ENCODE results near the gene MYOD1. TPM values are rescaled to one million over a fixed set of nuclear protein-coding genes. Genes with fewer than 3 reads are reported as not detected.

The MYOD1 gene
- total and polyA plus RNA-seq, 9 of the 15 experiments (the other 6 are each of a cell fraction or from before 2014, with no cell fraction given): not detected

GRCh38 chr11:17711836-17712235 lies 7.5 kb upstream of the MYOD1 start:
- no peaks in the 10 kb centered on the region for H3K9me1 ChIP-seq (ENCODE audit: control insufficient read depth, insufficient read depth, low read length)
- H3K9ac ChIP-seq (ENCODE audit: insufficient read depth in 1 of 2, low read depth in 2 of 2, low read length in 2 of 2): no peak overlapping the region
- H2AFZ ChIP-seq (ENCODE audit: low read depth, low read length): no peak overlapping the region
- no peaks in the 10 kb centered on the region for H3K4me1 ChIP-seq (replicated peaks in 1 of 2; ENCODE audit: control insufficient read depth in 2 of 2, insufficient read depth in 2 of 2, low read length in 2 of 2)
- H4K20me1 ChIP-seq (replicated peaks; ENCODE audit: control insufficient read depth, insufficient read depth, low read length): peaks cover 13% of the 10 kb centered on the region; the same call in 1 of the 2 replicates
- no peaks in the 10 kb centered on the region for H3K9me3 ChIP-seq (replicated peaks; ENCODE audit: control insufficient read depth, insufficient read depth, low read depth, low read length)
- no peaks in the 10 kb centered on the region for H3K79me2 ChIP-seq (ENCODE audit: control insufficient read depth, insufficient read depth, low read length)
- intact Hi-C loops (cut with micrococcal nuclease): no loop called here
- DNase-seq (ENCODE audit: extremely low read depth in 1 of 4, low spot score in 3 of 4) (no peak), ATAC-seq (no peak), FAIRE-seq (no peak)
- in situ Hi-C loops (cut with MboI): no loop called here
- H3K4me2 ChIP-seq (ENCODE audit: insufficient read depth, low read length): no peak overlapping the region
- ChIA-PET CTCF (ENCODE audit: low intra/inter-chr PET ratio) (no interaction called here), POLR2A (interaction anchor here (0.9 kb wide), 1 partner anchor 19 kb away, joined by 3 read pairs; no protein-coding TSS in a partner anchor)
- TF ChIP-seq TFAP4 (CRISPR knock-in tag; IDR thresholded peaks at IDR 0.05; ENCODE audit: borderline replicate concordance) (no peak), MAFG (tag; conservative IDR thresholded peaks at IDR 0.05) (no peak), YBX1 (IDR thresholded peaks at IDR 0.05) (no peak), KAT2B (IDR thresholded peaks at IDR 0.05; ENCODE audit: low read depth, low read length) (no peak), MAZ (CRISPR knock-in tag; conservative IDR thresholded peaks at IDR 0.05 in 1 of 2, IDR thresholded peaks at IDR 0.05 in 1 of 2) (no peak), ZBTB33 (CRISPR knock-in tag; IDR thresholded peaks at IDR 0.05) (no peak), RBBP5 (IDR thresholded peaks at IDR 0.05; ENCODE audit: borderline replicate concordance, insufficient read depth, low read length, poor library complexity, severe bottlenecking) (no peak)
- TF ChIP-seq, protein P1, sequence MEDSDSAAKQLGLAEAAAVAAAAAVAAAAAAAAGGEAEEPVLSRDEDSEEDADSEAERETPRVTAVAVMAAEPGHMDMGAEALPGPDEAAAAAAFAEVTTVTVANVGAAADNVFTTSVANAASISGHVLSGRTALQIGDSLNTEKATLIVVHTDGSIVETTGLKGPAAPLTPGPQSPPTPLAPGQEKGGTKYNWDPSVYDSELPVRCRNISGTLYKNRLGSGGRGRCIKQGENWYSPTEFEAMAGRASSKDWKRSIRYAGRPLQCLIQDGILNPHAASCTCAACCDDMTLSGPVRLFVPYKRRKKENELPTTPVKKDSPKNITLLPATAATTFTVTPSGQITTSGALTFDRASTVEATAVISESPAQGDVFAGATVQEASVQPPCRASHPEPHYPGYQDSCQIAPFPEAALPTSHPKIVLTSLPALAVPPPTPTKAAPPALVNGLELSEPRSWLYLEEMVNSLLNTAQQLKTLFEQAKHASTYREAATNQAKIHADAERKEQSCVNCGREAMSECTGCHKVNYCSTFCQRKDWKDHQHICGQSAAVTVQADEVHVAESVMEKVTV (CRISPR knock-in tag; IDR thresholded peaks at IDR 0.05): no peak
- H3K27ac ChIP-seq (ENCODE audit: extremely low read depth, low read depth, low read length): no peak overlapping the region
- WGBS (ENCODE audit: insufficient coverage, low coverage, missing lambda C conversion rate): 0% methylated on average over 4 of the region's 4 CpGs
- no peaks in the 10 kb centered on the region for H3K36me3 ChIP-seq (ENCODE audit: control insufficient read depth, insufficient read depth, low read length)
- no TSS peak for BruUV-seq (replicated peaks)
- H3K27me3 ChIP-seq (ENCODE audit: control insufficient read depth in 2 of 2, insufficient read depth in 2 of 2, low read length in 2 of 2): peaks cover 8 to 33% of the 10 kb centered on the region in 2 experiments
- H3K4me3 ChIP-seq: no peak overlapping the region
